ENCODE measurements around the gene STARD3. TPM values are rescaled to one million over a fixed set of nuclear protein-coding genes. Genes with fewer than 3 reads are reported as not detected.

STARD3 gene
- total RNA-seq, 1 donor from 2014 or later: 51.2 TPM

GRCh38 chr17:39669897-39670735, 33.2 kb downstream of the STARD3 start:
- H3K4me2 ChIP-seq (ENCODE audit: low read length): no peak overlapping the region
- H2AFZ ChIP-seq (ENCODE audit: low read depth, low read length): no peak overlapping the region
- no peak overlapping the region for H3K9ac ChIP-seq (ENCODE audit: low read length)
- no peaks in the 10 kb centered on the region for H3K9me3 Mint-ChIP-seq (ENCODE audit: unreplicated experiment)
- TF ChIP-seq CTCF (IDR thresholded peaks at IDR 0.05; ENCODE audit: insufficient read depth, low read depth, low read length) (no peak), EZH2 (IDR thresholded peaks at IDR 0.05; ENCODE audit: insufficient read depth, low read length) (no peak)
- H3K27me3 ChIP-seq (ENCODE audit: insufficient read depth, low read length): peaks cover 34% of the 10 kb centered on the region
- no peak overlapping the region for H3K4me3 Mint-ChIP-seq (ENCODE audit: unreplicated experiment)
- H3K36me3 ChIP-seq (ENCODE audit: insufficient read depth, low read length): no peaks in the 10 kb centered on the region
- no peaks in the 10 kb centered on the region for H3K79me2 ChIP-seq (ENCODE audit: insufficient read depth, low read length)
- FAIRE-seq: no peak
- DNase-seq (ENCODE audit: low read depth): no peak
- no peak overlapping the region for H3K27ac ChIP-seq (ENCODE audit: low read depth, low read length)
- H4K20me1 ChIP-seq (ENCODE audit: insufficient read depth, low read length): no peaks in the 10 kb centered on the region
- H3K36me3 Mint-ChIP-seq (ENCODE audit: low read depth, unreplicated experiment): no peaks in the 10 kb centered on the region
- peaks cover 5% of the 10 kb centered on the region for H3K4me1 ChIP-seq (ENCODE audit: insufficient read depth, low read length)
- no peak overlapping the region for H3K4me3 ChIP-seq (ENCODE audit: insufficient read depth, low read depth, low read length)
- H3K27me3 Mint-ChIP-seq (ENCODE audit: low read depth, unreplicated experiment): peaks cover 44% of the 10 kb centered on the region
- peaks cover 3% of the 10 kb centered on the region for H3K4me1 Mint-ChIP-seq (ENCODE audit: low read depth, unreplicated experiment)
- H3K27ac Mint-ChIP-seq (ENCODE audit: unreplicated experiment): no peak overlapping the region
- H3K9me3 ChIP-seq (ENCODE audit: insufficient read depth, low read depth, low read length): no peaks in the 10 kb centered on the region

GRCh38 chr17:39670746-39671145, 33.8 kb downstream of the STARD3 start:
- no peaks in the 10 kb centered on the region for H3K36me3 Mint-ChIP-seq (ENCODE audit: low read depth, unreplicated experiment)
- peaks cover 34% of the 10 kb centered on the region for H3K27me3 ChIP-seq (ENCODE audit: insufficient read depth, low read length)
- H4K20me1 ChIP-seq (ENCODE audit: insufficient read depth, low read length): no peaks in the 10 kb centered on the region
- no peak overlapping the region for H3K9ac ChIP-seq (ENCODE audit: low read length)
- no peaks in the 10 kb centered on the region for H3K9me3 ChIP-seq (ENCODE audit: insufficient read depth, low read depth, low read length)
- H3K9me3 Mint-ChIP-seq (ENCODE audit: unreplicated experiment): no peaks in the 10 kb centered on the region
- FAIRE-seq: no peak
- H3K36me3 ChIP-seq (ENCODE audit: insufficient read depth, low read length): no peaks in the 10 kb centered on the region
- TF ChIP-seq EZH2 (IDR thresholded peaks at IDR 0.05; ENCODE audit: insufficient read depth, low read length) (no peak), CTCF (IDR thresholded peaks at IDR 0.05; ENCODE audit: insufficient read depth, low read depth, low read length) (no peak)
- H3K27ac Mint-ChIP-seq (ENCODE audit: unreplicated experiment): no peak overlapping the region
- no peak overlapping the region for H2AFZ ChIP-seq (ENCODE audit: low read depth, low read length)
- no peak overlapping the region for H3K4me3 ChIP-seq (ENCODE audit: insufficient read depth, low read depth, low read length)
- DNase-seq (ENCODE audit: low read depth): no peak
- peaks cover 5% of the 10 kb centered on the region for H3K4me1 Mint-ChIP-seq (ENCODE audit: low read depth, unreplicated experiment)
- peaks cover 48% of the 10 kb centered on the region for H3K27me3 Mint-ChIP-seq (ENCODE audit: low read depth, unreplicated experiment)
- peaks cover 5% of the 10 kb centered on the region for H3K4me1 ChIP-seq (ENCODE audit: insufficient read depth, low read length)
- no peak overlapping the region for H3K4me3 Mint-ChIP-seq (ENCODE audit: unreplicated experiment)
- H3K4me2 ChIP-seq (ENCODE audit: low read length): no peak overlapping the region
- no peaks in the 10 kb centered on the region for H3K79me2 ChIP-seq (ENCODE audit: insufficient read depth, low read length)
- H3K27ac ChIP-seq (ENCODE audit: low read depth, low read length): no peak overlapping the region
